AG09309 (cell line): ENCODE results near the gene ANXA2.
"Not testable (repeated sequence)": the region's sequence is repeated elsewhere in the genome, so short reads cannot be mapped to it uniquely, and the experiment has no call there.

Experiments
- DNase-seq: peaks from one replicate; pipeline ENCODE4 v3.0.0-alpha.2; 2010; ENCODE audit warnings: low read depth
- H3K4me3 ChIP-seq: 2 replicates; pipeline ENCODE4 v1.5.1; 2011; ENCODE audit warnings: mild to moderate bottlenecking, low read depth, low read length, moderate library complexity; ENCODE audit not compliant: control insufficient read depth
- TF ChIP-seq, protein P1 (sequence below): IDR thresholded peaks from 2 replicates; pipeline ENCODE4 v1.5.1; 2011; ENCODE audit warnings: mild to moderate bottlenecking, low read depth, low read length, inconsistent platforms; ENCODE audit not compliant: insufficient read depth, control insufficient read depth; ENCODE audit errors: missing control alignments

Gene ANXA2

DNA sequence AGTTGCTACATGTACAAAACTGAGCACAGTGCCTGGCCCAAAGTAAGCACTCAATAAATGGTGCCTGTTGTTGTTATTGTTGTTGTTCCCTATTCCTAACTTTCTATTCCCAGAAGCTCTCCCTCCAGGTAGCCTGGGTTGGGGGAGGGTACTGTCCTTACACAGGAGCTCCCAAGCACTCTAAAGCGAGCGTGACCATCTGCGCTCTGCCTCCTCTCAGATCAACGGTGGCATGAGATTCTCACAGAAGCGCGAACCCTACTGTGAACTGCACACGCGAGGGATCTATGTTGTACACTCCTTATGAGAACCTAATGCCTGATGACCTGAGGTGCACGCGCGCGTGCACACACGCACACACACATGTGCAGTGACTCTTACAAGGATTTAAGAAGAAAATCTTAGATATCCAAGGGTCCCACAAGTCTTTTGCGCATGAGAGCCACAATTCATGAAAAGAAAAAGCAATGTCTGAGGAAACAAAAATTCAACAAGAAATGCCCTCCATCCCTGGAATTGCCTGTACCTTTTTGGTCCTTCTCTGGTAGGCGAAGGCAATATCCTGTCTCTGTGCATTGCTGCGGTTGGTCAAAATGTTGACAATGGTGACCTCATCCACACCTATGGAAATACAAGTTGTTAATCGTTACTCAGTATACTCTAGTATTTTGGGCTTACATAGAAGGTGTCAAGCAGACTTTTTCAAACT is 33.7 kb downstream of the ANXA2 start:
- no peak for DNase-seq
- H3K4me3 ChIP-seq: no peak overlapping the region

GRCh38 chr15:60363087-60363549 is 34.7 kb downstream of the ANXA2 start:
- TF ChIP-seq, protein P1, sequence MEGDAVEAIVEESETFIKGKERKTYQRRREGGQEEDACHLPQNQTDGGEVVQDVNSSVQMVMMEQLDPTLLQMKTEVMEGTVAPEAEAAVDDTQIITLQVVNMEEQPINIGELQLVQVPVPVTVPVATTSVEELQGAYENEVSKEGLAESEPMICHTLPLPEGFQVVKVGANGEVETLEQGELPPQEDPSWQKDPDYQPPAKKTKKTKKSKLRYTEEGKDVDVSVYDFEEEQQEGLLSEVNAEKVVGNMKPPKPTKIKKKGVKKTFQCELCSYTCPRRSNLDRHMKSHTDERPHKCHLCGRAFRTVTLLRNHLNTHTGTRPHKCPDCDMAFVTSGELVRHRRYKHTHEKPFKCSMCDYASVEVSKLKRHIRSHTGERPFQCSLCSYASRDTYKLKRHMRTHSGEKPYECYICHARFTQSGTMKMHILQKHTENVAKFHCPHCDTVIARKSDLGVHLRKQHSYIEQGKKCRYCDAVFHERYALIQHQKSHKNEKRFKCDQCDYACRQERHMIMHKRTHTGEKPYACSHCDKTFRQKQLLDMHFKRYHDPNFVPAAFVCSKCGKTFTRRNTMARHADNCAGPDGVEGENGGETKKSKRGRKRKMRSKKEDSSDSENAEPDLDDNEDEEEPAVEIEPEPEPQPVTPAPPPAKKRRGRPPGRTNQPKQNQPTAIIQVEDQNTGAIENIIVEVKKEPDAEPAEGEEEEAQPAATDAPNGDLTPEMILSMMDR: no peak
- H3K4me3 ChIP-seq: no peak overlapping the region
- DNase-seq: no peak

More for the DNA sequence above, 33.7 kb downstream of the ANXA2 start:
- TF ChIP-seq, protein P1: no peak

DNA sequence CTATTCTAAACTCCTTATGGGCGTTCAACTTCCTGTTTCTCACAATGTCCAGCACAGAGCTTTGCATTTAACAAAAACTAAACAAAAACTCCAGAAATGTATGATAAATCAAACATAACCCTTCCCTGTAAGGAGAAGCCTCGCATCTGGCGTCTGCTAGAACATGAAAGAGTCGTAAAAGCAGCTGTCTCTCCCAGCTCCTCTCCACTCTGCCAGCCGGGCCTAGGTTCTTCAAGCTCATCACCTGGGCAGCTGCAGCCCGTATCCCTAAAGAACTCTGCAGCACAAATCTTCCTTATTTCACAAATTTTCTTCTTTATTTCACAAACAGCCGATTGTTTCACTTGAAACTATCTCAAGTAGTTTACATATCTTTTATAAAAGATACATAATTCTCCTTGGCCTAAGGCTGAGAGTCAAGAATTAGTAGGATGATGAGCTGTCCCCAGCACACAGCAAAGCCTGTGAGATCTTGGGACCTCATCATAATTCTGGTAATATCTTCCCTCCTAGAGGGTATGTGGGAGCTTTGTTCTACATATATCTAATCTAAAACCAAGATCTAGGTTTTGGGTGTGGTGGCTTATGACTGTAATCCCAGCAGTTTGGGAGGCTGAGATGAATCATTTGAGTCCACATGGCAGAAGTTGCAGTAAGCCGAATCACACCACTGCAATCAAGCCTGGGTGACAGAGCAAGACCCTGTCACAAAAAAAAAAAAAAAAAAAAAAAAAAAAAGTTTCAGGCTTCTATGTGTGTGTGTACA is 35.3 kb downstream of the ANXA2 start:
- peak; percentile 72 for DNase-seq
- TF ChIP-seq, protein P1: no peak

GRCh38 chr15:60359738-60360137 is 38.0 kb downstream of the ANXA2 start:
- H3K4me3 ChIP-seq, DNase-seq: not testable (repeated sequence)
- TF ChIP-seq, protein P1: peak; percentile 51

More for the DNA sequence above, 35.3 kb downstream of the ANXA2 start:
- no peak overlapping the region for H3K4me3 ChIP-seq

DNA sequence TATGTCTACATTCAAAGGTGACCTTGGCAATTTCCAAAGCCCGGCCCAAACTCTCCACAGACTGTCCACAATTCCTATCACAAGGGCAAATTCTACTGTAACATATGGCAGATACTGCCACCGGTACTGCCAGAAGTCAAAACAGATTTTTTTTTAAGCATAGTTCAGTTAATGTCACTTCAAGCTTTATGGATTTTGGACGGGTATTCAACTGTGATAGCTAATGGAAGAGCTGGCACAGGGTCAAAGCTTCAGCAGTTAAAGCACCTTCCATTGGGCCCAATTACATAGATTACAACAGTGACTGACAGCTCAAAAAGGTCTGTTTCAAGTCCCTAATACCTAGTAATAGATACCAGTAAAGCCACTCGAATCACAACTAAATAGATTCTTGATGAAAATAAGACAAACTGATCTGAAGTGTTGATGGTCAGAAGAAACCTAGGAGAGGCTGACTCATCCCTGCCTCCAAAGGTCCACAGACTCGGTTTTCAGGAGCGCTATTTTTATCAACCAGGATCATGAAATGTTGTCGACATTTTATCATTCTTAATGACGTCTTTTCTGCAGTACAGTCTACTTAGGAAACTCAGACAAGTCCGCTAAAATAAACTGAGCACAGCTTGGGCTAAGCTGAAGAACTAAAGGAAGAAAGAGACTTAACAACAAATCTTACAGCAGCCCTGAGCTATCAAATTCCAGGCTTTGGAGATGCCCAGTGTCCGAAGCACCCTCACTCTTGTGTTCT is 38.7 kb downstream of the ANXA2 start:
- H3K4me3 ChIP-seq: no peak overlapping the region
- DNase-seq: peak; percentile 67
- TF ChIP-seq, protein P1: no peak

DNA sequence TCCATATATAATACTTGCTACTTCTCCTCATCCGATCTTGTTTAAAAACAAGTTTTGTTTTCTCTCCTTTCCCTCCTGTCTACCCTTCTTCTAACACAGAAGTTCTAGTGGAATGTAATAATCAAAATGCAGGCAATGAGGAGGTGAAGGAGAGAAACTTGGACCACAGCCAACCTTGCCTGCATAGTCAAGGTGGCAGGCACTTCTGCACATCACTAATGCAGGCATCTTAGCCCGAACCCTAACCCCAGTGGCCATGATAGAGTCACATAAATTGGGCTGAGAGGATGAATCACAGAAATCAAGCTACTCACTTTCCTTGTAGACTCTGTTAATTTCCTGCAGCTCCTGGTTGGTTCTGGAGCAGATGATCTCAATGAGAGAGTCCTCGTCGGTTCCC is 41.0 kb downstream of the ANXA2 start:
- TF ChIP-seq, protein P1: no peak
- no peak for DNase-seq
- no peak overlapping the region for H3K4me3 ChIP-seq
